ENCODE data around the gene SNX22.
"Not testable (repeated sequence)": the region's sequence is repeated elsewhere in the genome, so short reads cannot be mapped to it uniquely, and the experiment has no call there.

SNX22 gene

DNA sequence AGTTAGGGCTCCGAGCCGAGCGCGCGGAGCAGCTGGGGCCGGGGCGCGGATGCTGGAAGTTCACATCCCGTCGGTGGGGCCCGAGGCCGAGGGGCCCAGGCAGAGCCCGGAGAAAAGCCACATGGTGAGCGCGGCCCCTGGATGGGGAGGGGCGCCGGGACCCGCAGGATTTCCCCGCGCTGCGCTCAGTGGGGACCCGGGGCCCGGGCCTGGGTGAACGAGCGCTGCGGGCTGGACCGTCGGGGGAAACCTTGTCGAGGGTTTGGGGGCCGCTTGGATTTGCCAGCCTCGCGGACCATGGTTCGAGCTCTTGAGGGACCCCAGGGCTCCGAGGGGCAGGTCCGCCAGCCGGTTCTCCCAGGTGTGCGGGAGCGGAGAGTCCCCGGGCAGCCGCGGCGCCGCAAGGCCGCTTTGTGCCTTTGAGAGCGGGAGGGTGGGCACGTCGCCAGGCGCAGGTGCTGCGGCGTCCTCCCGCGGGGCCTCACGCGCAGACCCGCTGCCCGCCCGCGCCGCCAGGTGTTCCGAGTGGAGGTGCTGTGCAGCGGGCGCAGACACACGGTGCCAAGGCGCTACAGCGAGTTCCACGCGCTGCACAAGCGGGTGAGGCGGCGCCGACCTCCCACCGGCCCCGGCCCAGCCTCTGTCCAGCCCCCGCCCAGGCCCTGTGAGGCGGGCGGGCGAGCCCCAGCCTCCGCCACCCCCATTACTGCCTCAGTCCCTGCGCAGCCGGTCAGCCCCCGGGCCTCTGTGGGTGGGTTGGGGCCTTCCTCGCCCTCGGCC, at the start of gene SNX22:
TSS of gene SNX22 (plus strand) at position 5 of the 780 bp plus-strand sequence. CDS start at position 50, 45 bp downstream.
- TF ChIP-seq, protein P1, sequence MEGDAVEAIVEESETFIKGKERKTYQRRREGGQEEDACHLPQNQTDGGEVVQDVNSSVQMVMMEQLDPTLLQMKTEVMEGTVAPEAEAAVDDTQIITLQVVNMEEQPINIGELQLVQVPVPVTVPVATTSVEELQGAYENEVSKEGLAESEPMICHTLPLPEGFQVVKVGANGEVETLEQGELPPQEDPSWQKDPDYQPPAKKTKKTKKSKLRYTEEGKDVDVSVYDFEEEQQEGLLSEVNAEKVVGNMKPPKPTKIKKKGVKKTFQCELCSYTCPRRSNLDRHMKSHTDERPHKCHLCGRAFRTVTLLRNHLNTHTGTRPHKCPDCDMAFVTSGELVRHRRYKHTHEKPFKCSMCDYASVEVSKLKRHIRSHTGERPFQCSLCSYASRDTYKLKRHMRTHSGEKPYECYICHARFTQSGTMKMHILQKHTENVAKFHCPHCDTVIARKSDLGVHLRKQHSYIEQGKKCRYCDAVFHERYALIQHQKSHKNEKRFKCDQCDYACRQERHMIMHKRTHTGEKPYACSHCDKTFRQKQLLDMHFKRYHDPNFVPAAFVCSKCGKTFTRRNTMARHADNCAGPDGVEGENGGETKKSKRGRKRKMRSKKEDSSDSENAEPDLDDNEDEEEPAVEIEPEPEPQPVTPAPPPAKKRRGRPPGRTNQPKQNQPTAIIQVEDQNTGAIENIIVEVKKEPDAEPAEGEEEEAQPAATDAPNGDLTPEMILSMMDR (IDR thresholded peaks at IDR 0.05; ENCODE audit: low read length, missing control alignments), result no peak
- H3K4me3 ChIP-seq (replicated peaks; ENCODE audit: low read depth, low read length), result peak within 1 kb of the TSS; percentile 52
- DNase-seq (ENCODE audit: low read depth), result no peak

DNA sequence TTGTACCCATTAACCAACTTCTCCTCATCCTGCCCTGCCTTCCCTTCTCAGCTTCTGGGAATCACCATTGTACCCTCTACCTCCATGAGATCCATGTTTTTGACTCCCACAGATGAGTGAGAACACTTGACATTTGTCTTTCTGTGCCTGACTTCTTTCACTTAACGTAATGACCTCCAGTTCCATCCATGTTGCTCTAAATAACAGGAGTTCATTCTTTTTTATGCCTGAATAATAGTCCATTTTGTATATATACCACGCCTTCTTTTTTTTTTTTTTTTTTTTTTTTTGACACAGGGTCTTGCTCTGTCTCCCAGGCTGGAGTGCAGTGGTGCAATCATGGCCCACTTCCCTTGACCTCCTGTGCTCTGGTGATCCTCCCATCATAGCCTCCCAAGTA, 49.0 kb upstream of the SNX22 start:
- no peak overlapping the region for H3K4me3 ChIP-seq (replicated peaks; ENCODE audit: low read depth, low read length)
- TF ChIP-seq, protein P1 (IDR thresholded peaks at IDR 0.05; ENCODE audit: low read length, missing control alignments), result no peak
- DNase-seq (ENCODE audit: low read depth), result no peak

DNA sequence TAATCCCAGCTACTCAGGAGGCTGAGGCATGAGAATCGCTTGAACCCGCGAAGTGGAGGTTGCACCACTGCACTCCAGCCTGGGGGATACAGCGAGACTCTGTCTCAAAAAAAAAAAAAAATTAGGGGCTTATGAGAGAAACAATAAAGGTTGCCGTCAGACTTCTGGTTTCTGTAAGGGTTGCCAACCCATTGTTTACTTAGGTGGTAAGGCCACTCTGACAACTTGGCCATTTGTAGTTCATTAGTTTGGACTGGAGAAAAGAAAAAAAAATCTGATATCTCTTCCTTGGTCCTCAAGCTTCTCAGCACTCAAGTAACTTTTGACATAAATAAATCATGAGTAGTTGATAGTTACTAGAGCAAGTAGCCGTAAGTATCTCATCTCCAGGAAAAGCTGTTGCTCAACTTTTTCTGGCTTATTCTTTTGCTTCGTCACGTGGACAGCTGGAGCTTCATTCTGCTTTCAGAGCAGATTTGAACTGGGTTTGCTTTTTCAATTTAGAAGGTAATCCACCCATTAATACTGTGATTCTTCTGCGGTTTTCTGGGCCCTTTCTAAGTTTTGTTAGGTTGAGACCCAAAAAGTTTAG, 46.3 kb upstream of the SNX22 start:
- DNase-seq (ENCODE audit: low read depth), result peak; percentile 90
- TF ChIP-seq, protein P1 (IDR thresholded peaks at IDR 0.05; ENCODE audit: low read length, missing control alignments), result no peak
- no peak overlapping the region for H3K4me3 ChIP-seq (replicated peaks; ENCODE audit: low read depth, low read length)

DNA sequence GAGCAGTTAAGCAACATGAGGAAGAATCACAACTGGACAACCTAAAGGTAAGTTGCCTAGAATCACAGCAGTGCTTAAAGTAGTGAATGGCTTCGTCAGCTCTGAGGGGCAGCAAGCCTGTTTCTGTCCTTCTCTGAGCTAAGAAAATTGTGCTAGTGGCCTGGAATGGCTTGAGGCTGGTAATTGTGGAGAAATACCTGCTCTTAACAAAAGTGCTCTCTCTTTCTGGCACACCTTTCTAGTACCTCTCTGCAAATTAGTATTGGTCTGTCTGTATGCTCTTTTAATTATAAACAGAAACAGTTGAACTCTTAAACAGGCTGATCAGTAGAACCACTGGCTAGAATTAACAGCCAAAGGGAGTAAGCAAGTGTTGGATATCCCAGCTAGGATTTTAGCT, 44.2 kb upstream of the SNX22 start:
- TF ChIP-seq, protein P1 (IDR thresholded peaks at IDR 0.05; ENCODE audit: low read length, missing control alignments), result no peak
- no peak for DNase-seq (ENCODE audit: low read depth)
- H3K4me3 ChIP-seq (replicated peaks; ENCODE audit: low read depth, low read length), result no peak overlapping the region

DNA sequence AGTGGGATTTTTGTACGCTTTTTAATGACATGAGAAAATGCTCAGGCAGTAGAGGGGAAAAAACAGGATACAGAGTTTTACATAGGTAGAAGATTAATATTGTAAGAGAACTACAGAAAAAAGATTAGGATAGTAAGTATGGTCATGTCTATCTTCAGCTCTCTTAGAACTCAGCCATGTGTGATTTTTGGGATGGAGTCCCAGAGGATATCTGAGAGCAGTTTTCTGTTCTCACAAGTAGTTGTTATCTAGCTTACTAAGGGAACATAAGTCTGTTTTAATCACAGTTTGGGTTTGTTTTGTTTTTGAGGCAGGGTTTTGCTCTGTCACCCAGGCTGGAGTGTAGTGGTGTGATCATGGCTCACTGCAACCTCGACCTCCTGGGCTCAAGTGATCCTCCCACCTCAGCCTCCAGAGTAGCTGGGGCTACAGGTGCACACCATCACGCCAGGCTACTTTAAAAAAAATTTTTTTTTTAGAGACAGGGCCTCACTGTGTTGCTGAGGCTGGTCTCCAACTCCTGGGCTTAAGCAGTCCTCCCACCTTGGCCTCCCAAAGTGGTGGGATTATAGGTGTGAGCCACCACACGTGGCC, 41.3 kb upstream of the SNX22 start:
- not testable (repeated sequence) for DNase-seq (ENCODE audit: low read depth); H3K4me3 ChIP-seq (replicated peaks; ENCODE audit: low read depth, low read length)

DNA sequence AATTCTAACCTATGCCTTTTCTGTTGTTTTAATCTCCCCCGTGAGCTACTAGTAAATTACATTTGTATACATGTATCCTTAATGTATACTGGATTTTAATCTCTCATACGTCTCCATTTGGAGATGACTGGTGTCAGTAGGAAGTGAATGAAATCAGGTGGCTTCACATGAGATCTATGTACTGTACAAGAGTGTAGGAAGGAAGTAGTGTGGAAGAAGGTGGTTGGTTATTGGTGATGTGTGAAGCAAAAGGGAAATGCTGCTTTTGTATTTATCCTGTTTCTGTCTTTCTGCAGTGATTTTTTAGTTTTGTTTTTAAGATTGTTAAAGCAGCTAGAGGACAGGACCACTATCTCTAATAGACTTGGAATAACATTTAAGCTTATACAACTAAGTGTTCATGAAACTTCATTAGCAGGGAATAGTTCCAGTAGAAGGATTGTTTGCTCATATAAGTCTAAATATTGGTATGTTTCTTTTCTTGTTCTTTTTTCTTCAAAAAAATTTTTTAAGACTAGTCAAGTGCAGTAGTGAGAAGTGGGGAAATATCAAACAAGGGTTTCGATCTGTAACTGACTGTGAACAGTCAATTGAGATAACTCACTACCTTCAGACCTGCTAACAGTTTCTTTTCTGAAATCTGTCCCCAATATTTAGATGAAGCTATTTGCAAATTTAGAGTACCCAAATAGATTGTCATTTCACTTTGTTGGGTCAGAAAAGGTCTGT, 40.4 kb upstream of the SNX22 start:
- DNase-seq (ENCODE audit: low read depth), result no peak
- TF ChIP-seq, protein P1 (IDR thresholded peaks at IDR 0.05; ENCODE audit: low read length, missing control alignments), result no peak
- H3K4me3 ChIP-seq (replicated peaks; ENCODE audit: low read depth, low read length), result no peak overlapping the region

DNA sequence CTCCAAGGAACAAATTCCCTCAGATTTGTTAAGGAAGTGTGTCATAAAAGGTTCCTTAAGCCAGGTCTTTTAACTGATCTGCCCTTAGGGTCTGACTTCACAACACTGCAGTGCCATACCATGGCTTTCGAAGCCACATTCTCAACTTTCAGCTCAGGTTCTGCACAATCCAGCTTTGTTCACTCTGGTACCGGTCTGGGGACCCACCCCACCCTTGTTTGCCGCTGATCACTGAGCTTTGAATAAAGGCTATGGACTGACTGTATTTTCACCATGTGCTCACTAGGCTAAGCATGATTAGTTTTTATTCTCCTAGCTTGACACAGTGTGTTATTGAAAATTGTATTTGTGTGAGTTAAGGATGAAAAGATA, 39.9 kb upstream of the SNX22 start:
- TF ChIP-seq, protein P1 (IDR thresholded peaks at IDR 0.05; ENCODE audit: low read length, missing control alignments), result no peak
- no peak overlapping the region for H3K4me3 ChIP-seq (replicated peaks; ENCODE audit: low read depth, low read length)
- DNase-seq (ENCODE audit: low read depth), result no peak
